ENCODE results near the gene DUSP1. TPM values are rescaled to one million over a fixed set of nuclear protein-coding genes. Genes with fewer than 3 reads are reported as not detected.
"Not testable (repeated sequence)": the region's sequence is repeated elsewhere in the genome, so short reads cannot be mapped to it uniquely, and the experiment has no call there.

DUSP1 gene, protein sequence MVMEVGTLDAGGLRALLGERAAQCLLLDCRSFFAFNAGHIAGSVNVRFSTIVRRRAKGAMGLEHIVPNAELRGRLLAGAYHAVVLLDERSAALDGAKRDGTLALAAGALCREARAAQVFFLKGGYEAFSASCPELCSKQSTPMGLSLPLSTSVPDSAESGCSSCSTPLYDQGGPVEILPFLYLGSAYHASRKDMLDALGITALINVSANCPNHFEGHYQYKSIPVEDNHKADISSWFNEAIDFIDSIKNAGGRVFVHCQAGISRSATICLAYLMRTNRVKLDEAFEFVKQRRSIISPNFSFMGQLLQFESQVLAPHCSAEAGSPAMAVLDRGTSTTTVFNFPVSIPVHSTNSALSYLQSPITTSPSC
- polyA plus RNA-seq (2013, experiment 1 of 2; ENCODE audit: insufficient read length), result 40.6 TPM
- 41.3 TPM for polyA plus RNA-seq (2013, experiment 2 of 2; ENCODE audit: insufficient read length)

DNA sequence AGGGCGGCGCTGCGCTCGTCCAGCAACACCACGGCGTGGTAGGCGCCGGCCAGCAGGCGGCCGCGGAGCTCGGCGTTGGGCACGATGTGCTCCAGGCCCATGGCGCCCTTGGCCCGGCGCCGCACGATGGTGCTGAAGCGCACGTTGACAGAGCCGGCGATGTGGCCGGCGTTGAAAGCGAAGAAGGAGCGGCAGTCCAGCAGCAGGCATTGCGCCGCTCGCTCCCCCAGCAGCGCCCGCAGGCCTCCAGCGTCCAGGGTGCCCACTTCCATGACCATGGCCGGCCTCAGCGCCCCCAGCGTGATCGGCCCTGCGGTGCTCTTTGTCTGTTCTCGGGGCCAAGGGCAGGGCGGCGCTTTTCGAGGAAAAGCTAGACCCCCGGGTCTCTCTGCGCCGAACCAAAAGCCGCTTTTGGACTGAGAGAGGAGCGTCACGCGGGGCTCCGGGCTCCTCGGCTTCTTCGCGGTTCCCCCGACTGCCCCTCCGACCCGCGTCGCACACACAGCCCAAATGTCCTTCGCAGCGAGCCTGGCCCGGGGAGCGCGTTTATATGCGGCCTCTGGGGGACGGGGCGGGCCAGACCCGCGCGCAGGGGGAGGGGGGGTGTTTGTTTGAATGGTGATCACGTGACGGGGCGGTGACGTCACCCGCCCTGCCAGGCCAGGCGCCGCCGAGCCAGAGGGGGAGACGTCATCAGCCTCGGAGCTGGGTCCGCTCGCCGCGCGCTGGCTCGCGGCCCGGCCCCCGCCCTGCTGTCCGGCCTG, at the start of gene DUSP1:
TSS of gene DUSP1 (minus strand) at position 521 of the 764 bp plus-strand sequence. CDS start at position 278, 243 bp downstream.
- DNase-seq, result peak; percentile 98

DNA sequence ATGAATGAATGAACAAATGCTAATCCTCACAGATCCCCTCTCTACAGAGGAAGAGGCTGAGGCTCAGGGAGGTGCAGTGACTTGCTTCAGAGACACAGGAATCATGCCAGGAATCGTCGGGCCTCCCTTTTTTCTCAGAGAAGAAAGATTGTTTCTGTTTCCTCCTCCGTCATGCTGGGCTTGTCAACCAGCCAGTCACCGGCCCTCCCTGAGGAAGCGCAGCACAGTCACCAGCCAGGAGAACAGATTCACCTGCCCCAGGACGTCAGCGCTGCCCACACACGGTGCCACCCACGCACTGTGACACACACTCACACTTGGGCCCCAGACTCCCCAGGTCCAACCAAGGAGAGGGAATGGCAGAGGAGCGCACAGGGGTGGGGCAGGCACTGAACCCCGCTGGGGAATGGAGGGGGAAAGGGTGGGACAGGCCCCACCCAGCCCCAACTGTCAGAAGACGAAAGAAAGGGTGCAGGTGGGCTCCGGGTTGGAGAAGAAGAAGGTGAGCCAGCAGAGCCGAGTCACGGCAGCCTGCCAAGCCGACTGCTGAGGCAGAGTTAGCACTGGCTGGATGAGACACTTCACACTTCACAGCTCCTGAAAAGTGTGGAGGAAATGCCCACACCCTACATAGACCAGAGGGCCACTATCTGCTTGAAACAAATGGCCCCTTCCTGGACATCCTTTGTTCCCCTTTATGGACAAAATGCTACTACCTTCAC, 49.2 kb upstream of the DUSP1 start:
- no peak for DNase-seq

DNA sequence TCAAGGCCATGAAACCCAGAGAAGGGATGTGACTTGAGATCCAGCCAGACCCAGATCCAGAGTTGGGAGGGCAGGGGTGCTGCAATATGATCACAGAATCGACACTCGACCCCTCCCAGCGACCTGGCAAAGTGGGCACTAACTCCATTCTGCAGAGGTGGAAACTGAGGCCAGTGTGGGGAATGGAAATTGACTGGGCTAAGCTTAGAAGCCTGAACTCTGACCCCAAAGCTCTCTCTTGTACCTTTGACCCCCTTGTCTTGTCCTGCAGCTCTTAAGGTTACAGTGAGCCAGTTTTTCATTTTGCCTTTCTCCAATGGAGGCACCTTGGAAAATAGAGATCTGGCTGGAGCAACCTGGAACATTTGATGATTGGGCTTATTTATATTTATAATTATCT, 48.6 kb upstream of the DUSP1 start:
- DNase-seq, result no peak

DNA sequence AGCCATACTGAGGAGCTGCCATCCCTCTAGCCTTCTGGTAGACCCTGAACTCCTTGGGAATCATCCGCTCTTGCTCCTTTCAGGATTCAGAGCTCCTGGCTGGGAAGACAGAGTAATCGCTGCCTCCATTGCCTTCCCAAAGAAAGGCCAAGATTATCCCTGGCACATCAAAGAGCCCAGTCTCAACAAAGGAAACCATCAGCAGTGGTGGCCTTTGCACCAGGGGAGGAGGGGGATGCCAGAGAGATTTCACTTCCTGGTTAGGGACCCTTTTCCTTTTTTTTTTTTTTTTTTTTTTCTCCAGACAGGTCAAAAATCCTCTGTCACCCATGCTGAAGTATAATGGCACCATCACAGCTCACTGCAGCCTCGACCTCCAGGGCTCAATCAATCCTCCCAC, 47.1 kb upstream of the DUSP1 start:
- no peak for DNase-seq

DNA sequence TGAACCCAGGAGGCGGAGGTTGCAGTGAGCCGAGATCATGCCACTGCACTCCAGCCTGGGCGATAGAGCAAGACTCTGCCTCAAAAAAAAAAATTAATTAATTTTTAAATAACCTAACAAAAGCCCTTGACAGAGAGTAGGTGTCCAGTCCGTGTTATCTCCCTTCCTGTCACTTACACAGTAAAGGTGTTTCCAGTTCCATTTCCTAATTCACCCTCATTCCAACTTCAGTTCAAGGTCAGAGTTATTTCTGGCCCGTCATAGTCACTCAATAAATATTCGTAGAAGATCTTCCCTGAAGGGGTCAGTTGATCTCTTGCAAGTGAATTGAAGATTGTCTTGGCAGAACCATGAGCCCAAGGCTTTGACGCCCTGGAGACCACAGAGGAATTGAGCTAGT, 46.7 kb upstream of the DUSP1 start:
- no peak for DNase-seq

DNA sequence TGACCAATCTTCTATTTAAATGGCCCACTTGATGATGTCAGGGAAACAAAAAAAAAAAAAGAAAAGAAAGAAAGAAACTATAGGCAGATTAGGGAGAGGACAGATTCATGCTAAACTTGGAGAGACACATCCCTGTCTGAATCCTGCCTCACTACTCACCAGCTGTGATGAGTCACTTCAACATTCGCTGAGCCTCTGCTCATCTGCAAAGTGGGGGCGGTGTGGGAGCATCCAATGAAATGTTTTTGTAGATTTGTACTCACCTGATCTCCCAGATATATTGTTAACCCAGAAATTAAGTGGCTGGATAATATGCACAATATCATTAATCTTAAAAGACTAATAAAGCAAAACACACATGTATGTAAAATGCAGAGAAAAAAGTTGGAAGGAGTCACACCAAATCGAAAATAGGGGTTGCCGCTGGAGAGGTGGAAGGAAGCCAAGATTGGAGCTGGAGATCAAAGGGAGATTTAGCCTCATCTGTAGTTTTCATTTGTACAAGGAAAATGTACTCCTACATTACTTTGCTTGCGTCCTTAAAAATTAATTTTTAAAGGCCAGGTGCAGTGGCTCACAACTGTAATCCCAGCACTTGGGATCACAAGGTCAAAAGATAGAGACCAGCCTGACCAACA, 46.0 kb upstream of the DUSP1 start:
- DNase-seq, result peak; percentile 84

DNA sequence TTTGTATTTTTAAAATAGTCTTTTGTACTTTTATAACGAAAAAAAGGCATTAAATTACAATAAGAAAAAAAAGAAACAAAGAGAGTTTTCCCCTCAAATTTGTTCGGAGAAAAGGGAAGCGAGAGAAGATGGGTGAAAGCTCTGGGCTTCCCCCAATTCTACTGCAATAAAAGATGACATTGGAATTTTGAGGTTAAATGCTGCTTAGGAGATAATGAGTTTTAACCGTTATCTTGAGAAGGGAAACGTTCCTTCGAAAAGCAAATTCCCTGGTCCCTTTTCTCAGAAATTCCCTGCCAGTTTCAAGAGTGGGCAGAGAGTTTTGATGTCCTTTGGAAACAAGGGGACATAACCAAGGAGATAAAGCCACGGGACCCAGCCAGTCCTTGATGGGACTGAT, 44.6 kb upstream of the DUSP1 start:
- no peak for DNase-seq

DNA sequence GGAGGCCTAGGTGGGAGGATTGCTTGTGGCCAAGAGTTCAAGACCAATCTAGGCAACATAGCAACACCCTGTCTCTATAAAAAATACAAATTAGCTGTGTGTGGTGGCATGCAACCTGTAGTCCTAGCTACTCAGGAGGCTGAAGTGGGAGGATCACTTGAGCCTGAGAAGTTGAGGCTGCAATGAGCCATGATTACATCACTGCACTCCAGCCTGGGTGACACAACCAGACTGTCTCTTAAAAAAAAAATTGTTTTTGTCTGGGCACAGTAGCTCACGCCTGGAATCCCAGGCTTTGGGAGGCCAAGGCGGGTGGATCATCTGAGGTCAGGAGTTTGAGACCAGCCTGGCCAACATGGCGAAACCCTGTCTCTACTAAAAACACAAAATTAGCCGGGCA, 40.0 kb upstream of the DUSP1 start:
- not testable (repeated sequence) for DNase-seq

DNA sequence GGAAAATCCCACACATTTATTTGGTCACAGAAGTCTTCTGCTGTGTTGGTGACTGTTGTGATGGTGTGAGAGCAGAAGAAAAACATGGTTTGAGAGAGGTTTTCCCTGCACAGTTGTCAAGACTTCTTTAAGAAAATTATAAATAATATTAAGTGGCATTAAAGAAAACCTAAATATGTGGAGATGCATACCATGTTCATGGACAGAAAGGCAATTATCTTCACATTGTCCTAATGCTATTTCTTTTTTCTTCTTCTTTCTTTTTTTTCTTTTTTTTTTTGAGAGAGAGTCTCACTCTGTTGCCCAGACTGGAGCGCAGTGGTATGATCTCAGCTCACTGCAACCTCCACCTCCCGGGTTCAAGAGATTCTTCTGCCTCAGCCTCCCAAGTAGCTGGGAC, 38.8 kb upstream of the DUSP1 start:
- DNase-seq, result no peak

DNA sequence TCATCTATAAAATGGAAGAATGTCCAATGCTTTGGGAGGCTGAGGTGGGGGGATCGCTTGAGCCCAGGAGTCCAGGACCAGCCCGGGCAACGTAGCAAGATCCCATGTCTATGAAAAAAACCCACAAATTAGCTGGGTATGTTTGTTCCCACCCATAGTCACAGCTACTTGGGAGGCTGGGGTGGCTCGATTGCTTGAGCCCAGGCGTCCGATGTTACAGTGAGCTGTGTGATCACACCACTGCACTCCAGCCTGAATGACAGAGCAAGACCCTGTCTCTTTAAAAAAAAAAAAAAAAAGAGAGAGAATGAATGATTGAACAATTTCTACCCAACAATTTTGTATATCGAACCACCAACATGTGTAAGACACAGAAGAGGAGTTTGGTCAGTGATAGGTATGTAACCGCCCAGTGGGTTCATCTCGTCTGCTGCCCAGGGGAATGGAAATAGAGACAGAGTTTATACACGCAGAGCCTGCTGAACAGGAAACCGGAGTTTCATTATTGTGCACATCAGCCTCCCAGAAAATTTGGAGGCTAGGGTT, 36.8 kb upstream of the DUSP1 start:
- no peak for DNase-seq

DNA sequence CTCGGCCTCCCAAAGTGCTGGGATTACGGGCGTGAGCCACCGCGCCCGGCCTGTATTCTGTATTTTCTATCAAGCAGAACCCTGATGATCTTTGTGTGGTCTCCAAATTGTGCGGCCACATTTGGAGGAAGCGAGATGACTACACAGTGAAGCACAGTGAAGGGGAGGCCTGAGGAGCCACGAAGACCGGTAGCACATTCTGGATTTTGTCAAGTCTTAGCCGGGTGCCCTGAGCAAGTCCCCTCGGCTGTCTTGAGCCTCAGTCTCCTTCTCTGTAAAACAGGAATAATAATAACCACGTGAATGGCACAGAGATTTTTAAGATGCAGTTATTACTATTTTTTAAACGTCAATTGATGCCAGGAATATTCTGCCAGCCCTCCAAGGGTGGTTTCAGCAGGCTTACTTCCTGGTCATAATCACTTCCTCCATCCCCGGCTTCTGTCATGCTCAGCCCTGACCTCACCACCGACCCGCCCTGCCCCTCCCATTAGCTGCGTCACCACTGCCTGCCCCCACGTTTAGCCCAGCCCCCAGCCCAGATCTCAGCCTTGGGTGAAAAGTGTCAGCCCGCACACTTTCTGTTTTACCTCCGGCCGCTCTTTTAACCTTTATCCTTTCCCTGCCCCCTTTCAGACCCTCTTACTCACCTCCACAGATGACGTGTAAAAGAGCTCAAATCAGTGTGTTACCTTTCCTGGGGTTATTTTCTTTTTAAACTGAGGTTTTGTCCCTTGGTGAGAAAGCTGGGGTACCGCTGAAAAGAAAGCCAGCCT, 36.1 kb upstream of the DUSP1 start:
- peak; percentile 81 for DNase-seq

DNA sequence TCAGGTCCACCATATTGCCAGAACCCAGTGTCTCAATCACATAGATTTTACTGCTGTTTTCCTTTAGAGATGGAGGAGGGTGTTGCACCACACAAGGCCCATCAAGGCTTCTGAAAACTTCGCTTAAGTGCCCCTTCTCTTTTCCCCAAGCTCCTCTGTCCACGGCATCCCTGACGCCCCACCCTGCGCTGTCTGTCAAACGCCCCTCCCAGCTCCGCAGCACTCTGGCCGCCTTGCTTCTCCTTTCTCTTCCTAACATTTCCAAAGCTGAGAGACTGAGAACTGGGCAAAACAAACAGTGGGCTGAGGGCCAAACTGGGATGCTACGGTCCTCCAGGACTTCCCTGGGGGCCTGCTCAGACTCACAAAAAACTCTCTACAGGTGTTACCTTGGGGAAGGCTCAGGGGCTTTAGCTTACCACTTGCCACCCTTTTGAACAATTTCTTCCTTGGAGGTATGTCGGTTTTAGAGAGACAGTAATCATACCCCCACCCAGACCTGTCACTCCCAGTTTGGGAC, 34.8 kb upstream of the DUSP1 start:
- no peak for DNase-seq

DNA sequence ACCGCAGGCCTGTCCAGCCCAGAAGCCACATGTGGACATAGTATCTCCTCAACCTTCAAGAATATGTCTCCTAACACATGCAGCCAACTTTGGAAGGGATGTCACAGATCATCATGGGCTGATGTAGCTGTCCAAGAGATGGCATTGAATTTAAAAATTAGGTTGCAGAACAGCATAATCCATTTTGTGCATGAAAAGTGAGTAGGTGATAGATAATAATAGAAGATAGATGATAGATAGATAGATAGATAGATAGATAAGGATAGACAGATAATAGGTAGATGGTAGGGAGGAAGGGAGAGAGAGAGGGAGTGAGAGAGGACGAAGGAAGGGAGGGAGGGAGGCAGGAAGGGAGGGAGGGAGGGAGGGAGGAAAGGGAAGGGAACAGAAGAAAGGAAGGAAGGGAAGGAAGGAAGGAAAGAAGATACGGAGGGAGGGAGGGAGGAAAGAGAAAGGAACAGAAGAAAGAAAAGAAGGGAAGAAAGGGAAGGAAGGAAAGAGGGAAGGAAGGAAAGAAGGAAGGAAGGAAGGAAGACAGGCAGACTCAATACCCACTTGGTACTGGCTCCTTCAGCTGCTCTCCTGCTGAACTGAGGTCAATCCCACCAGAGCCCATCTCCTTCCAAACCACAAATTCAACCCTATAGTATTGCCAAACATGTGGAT, 34.2 kb upstream of the DUSP1 start:
- DNase-seq, result no peak

DNA sequence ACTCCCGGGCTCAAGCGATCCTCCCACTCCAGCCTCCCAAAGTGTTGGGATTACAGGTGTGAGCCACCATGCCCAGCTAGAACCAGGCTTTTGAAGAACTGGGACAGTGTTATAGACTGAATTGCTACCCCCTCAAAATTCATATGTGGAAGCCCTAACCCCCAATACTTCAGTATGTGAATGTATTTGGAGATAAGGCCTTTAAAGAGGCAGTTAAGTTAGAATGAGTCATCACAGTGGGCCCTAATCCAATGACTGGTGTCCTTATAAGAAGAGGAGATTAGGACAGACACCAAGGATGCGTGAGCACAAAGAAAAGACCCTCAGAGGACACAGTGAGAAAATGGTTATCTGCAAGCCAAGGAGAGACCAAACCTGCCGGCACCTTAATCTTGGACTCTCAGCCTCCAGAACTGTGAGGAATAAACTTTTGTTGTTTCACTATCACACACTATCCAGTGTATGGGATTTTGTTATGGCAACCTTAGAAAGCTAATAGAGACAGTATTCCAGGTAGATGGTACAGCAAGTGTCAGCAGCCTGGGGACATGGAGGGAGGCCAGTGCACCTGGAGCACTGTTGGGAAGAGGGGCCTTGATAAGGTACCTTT, 31.7 kb upstream of the DUSP1 start:
- peak; percentile 66 for DNase-seq

DNA sequence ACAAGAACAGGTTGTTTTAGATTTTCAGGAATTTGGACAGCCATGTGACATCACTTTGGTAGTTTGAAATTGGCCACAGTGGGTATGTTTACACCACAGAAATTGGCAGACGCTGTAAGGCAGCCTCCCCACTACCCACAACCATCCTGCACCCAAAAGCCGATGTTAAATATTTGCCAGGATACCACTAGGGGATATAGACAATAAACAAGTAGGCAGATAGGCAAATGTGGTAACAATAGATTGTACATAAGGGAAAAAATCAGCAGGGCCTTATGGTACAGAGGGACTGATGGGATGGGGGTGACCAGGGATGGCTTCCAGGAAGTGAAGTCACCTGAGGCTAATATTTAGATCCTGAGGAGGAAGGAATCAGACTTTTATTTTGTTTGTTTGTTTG, 31.1 kb upstream of the DUSP1 start:
- DNase-seq, result no peak

DNA sequence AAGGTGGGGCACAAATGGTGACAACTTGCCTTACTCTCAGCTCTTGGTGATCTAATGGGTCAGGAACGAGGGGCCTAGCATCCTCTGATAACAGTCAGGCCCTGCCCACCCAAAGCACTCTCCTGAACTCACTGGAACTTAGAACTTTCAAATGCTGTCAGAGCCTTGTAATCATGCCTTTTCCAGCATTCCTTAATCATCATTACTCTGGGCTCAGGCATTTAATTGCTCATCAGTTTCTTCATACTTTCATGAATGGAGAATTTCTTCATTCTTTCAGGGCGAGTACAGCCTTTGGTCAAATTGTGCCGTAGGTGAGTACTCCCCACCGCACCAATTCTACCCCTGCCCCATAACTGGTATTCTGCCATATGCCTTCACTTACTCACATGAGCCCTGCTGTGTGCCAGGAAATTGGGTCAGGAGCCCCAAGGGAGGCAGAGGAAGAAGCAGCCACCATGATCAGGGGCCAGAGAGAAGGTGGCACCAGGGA, 30.2 kb upstream of the DUSP1 start:
- peak; percentile 93 for DNase-seq

DNA sequence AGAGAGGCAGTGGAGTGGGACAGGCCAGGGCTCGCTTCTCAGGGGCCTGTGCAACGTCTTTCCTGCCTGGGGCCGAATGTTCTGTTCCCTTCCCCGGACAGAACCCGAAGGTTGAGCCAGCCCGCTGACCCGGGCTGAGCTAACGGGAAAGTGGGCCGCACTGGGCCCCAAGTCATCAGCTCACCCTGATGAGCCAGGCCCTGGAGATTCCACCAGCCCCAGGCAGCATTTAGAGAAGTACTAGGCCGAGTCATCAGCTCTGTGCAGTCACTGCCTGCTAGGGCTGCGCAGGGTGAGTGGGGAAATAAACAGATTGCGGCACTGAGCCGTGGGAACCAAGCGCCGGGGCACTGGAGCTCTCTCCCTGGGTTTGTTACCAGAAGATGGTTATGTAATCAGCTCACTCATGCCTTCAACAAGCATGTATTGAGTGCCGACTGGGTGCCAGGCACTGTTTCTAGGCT, 29.1 kb upstream of the DUSP1 start:
- DNase-seq, result peak; percentile 81

DNA sequence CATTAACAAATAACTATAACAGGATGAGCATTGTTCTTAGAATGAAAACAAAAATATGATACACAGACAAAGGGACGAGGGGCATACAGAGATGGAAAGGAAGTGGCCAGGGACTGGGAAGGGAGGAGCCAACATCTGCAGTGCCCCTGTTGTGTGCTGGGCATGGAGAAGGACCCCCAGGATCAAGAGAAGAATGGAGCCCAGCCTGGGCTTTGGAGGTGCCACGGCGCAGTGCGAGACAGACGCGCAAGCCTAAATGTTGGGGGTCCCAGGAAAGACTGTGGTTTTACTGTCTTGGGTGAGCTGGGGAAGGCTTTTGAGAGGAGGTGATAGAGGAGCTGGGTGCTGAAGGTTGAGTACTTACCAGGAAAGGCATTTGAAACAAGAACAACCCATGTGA, 28.4 kb upstream of the DUSP1 start:
- no peak for DNase-seq

DNA sequence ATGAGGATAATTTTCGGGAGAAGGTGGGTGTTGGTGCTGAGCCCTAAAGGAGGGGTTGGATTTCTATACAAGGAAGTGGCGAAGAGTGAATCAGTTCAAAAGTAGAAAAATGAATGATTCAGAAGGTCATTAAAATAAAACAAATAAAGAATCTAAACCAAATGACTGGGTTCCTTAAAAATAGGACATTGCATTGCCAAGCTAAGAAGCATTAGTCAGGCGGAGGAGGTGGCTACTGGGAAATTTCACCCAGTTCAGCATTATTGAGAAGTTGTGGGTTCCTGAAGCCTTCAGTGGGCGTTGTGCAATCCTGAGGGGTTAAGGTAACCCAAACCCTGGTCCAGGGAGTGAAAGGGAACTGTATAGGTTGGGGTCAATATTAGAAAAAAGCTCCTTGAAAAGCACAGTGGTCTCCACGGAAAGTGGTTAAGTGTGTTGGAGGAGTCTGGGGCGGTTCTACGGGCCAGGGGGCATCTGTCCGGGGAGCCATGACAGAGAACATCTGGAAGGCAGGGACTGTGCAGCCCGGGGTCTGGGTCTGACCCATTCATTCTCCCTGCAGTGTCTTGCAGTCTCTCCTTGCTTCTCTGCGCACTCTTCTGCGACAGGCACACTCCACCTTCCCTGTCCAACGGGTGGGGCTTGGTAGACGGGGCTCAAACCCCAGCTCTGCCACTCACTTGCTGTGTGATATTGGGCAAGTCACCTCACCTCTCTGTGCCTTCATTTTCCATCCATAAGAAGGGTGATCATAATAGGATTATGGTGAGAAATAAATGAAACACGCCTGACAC, 27.6 kb upstream of the DUSP1 start:
- DNase-seq, result peak; percentile 88
